Mucosa of descending colon (tissue), 3 donors: Measurements from ENCODE around the gene FKBP8. TPM values are rescaled to one million over a fixed set of nuclear protein-coding genes. Genes with fewer than 3 reads are reported as not detected.
A peak's percentile ranks its signal among the peaks of the same experiment; 100 is the strongest.

Experiments used
- ATAC-seq: fragments of 200-7000 bp; cut with Tn5 transposase; one replicate; pipeline ENCODE4 v1.9.1; 2020; ENCODE audit warnings: mild to moderate bottlenecking, moderate library complexity
- DNase-seq, 3 donors: peaks; one replicate each; pipeline ENCODE4 v3.0.0-alpha.2; 2020
- H3K36me3 ChIP-seq: fragments of 200-600 bp; one replicate; pipeline ENCODE4 v1.8.0; 2021; ENCODE audit warnings: low read depth, mild to moderate bottlenecking
- H3K4me1 ChIP-seq: fragments of 200-600 bp; one replicate; pipeline ENCODE4 v1.8.0; 2021; ENCODE audit warnings: low read depth, mild to moderate bottlenecking
- H3K4me3 ChIP-seq: fragments of 200-600 bp; one replicate; pipeline ENCODE4 v1.8.0; 2021; ENCODE audit warnings: mild to moderate bottlenecking
- H3K9me3 ChIP-seq: fragments of 200-600 bp; one replicate; pipeline ENCODE4 v1.8.0; 2021; ENCODE audit warnings: mild to moderate bottlenecking
- intact Hi-C, 2 donors: fragments of 100-400 bp; cut with DNase I in 1 of 2; cut with micrococcal nuclease in 1 of 2; formaldehyde crosslinking; loops; one replicate each; pipeline versions ENCODE4 v1.11.0 to v1.11.1; 2022; cut with DNase I, micrococcal nuclease
- total RNA-seq, 3 donors: library from RNA; stranded (reverse); fragmentation: NEBNext Ultra II Directional in 2 of 3; extraction: Animal tissue kit (Norgen Biotek cat#: 25700) in 2 of 3; gene quantifications; one replicate each; pipeline versions ENCODE4 v1.2.1 to v1.2.4, GENCODE V29; 2021 to 2023
- TF ChIP-seq, protein P1 (sequence below): fragments of 200-600 bp; IDR thresholded peaks from one replicate; pipeline ENCODE4 v1.8.0; 2022; ENCODE audit warnings: antibody characterized with exemption, mild to moderate bottlenecking
- donor health status: DM: no; HTN: no; CAD: no; lungs with moderate emphysema.
- donor health status: DM: no; HTN: no; CAD: no.
- donor health status: DM: no; HTN: yes; CAD: no.

FKBP8 gene
- total RNA-seq, 3 donors from 2014 or later, result 152 to 256 (median 162) TPM

DNA sequence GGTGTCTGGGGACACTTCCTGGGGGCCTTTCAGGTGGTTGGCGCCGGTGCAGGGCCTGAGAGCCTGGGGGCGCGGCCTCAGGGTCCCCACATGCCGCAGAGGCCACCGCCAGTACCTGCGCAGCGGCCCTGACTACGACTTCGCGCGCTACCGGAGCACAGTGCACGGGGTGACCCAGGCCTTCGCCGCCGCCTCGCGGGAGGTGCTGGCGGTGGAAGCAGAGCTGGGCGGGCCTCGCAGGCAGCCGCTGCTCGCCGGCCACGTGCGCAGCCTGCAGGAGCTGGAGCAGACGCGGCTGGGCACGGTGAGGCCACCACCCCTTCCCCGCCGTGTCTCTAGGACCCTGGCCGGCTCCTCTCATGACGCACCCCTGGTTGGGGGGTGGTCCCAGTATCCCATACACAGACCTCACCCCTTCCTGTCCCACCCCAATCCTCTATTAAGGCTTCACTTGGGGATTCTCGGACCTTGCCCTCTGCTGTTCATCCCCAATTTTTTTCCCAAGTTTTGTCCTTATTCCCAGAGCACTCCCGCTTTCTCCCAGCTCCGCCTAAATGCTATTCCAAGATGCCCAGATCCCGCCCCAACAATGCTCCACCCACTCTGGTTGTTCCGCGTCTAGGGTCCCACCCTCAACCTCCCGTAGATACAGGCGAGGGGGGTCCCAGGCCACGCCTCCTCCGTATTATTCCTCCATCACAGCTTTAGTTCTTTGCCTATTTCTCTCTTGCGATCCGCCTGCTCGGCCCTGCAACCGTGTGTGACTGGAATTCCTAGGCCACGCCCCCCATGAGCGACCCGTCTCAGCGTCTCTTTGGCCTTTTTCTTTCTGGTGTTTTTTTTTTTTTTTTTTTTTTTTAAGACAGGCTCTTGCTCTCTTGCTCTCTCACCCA, 46.3 kb upstream of the FKBP8 start:
- intact Hi-C loops, result loop anchor here (5.0 to 10.0 kb wide), 2 partner anchors 255 to 258 kb away; no protein-coding TSS in a partner anchor
- peak; percentile 80 for ATAC-seq
- TF ChIP-seq, protein P1, sequence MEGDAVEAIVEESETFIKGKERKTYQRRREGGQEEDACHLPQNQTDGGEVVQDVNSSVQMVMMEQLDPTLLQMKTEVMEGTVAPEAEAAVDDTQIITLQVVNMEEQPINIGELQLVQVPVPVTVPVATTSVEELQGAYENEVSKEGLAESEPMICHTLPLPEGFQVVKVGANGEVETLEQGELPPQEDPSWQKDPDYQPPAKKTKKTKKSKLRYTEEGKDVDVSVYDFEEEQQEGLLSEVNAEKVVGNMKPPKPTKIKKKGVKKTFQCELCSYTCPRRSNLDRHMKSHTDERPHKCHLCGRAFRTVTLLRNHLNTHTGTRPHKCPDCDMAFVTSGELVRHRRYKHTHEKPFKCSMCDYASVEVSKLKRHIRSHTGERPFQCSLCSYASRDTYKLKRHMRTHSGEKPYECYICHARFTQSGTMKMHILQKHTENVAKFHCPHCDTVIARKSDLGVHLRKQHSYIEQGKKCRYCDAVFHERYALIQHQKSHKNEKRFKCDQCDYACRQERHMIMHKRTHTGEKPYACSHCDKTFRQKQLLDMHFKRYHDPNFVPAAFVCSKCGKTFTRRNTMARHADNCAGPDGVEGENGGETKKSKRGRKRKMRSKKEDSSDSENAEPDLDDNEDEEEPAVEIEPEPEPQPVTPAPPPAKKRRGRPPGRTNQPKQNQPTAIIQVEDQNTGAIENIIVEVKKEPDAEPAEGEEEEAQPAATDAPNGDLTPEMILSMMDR, result peak; percentile 36
- H3K4me1 ChIP-seq, result peaks cover 17% of the 10 kb centered on the region
- H3K4me3 ChIP-seq, result peak overlapping the region; percentile 70
- peak; percentile 74 to 86 (median 86) for DNase-seq
- no peaks in the 10 kb centered on the region for H3K36me3 ChIP-seq
- no peaks in the 10 kb centered on the region for H3K9me3 ChIP-seq

DNA sequence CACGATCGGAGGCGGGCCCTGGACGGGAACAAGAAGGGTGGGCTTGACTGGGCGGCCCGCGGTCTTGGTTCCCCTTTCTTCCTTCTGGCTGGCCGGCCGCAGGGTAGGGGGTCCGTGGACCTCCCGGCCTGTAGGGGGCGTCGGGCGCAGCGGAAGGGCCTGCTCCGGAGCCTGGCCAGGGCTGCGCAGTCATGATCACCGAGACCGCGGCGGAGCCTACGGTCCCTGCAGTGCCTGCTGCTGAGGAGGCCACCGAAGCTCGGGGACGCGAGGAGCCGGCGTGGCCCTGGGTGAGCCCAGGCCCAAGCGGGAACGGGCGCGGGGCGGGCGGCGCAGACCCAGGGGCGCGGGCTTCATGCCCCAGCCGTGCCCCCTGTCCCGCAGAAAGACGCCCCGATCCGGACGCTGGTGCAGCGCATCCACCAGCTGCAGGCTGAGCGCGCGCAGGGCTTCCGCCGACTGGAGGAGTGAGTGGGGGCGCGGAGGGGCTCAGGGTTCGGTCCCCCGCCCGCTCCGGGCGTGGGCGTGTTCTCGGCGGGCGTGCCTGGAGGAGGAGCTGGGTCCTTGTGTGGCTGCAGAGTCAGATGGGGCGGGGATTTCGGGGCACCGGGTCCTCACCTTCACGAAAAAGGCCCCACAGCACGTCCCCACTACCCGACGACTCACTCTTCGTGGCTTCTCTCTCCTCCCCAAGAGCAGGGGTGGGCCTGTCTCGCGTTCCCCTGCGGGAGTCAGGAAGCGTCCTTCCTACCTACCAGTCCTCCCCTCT, 45.4 kb upstream of the FKBP8 start, which contains the start of gene REX1BD:
Gene REX1BD (plus strand): TSS at position 188 of the 769 bp plus-strand sequence. CDS start 4 bp downstream, at position 192.
- Histone ChIP-seq H3K36me3 (no peaks in the 10 kb centered on the region), H3K4me1 (peaks cover 12% of the 10 kb centered on the region), H3K9me3 (no peaks in the 10 kb centered on the region), H3K4me3 (peak within 1 kb of the TSS; percentile 70)
- intact Hi-C loops, result no loop called here
- TF ChIP-seq, protein P1, result peak; percentile 84
- DNase-seq (peak; percentile 84 to 91 (median 89)), ATAC-seq (peak; percentile 93)

- ATAC-seq (no peak), DNase-seq (peak in 1 of 3 donors; percentile 21)
- intact Hi-C loops, result no loop called here
- TF ChIP-seq, protein P1, result no peak
- Histone ChIP-seq H3K4me3 (no peak overlapping the region), H3K9me3 (no peaks in the 10 kb centered on the region), H3K36me3 (no peaks in the 10 kb centered on the region), H3K4me1 (peaks cover 12% of the 10 kb centered on the region)
These were observed 44.7 kb upstream of the FKBP8 start for GRCh38 chr19:18587962-18588610.

DNA sequence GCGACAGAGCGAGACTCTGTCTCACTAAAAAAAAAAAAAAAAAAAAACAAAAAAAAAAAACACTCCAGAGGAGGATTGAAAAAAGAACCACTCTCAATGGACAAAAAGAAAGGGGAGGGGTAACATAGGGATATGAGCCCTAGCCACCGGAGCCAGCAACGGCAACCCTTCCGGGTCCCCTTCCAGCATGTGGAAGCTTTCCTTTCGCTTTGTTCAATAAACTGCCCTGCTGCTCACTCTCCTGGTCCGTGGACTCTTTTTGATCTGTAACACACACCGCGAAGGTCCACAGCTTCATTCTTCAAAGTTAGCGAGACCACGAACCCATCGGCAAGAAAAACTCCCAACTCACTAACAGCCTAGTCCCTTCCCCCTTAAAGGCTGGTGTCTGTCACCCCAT, 44.2 kb upstream of the FKBP8 start:
- intact Hi-C loops, result no loop called here
- peaks cover 12% of the 10 kb centered on the region for H3K4me1 ChIP-seq

GRCh38 chr19:18586306-18586705, 42.9 kb upstream of the FKBP8 start:
- no peak overlapping the region for H3K4me3 ChIP-seq
- intact Hi-C loops, result no loop called here
- H3K9me3 ChIP-seq, result no peaks in the 10 kb centered on the region
- DNase-seq, result no peak
- H3K36me3 ChIP-seq, result no peaks in the 10 kb centered on the region
- peaks cover 12% of the 10 kb centered on the region for H3K4me1 ChIP-seq
- no peak for ATAC-seq
- TF ChIP-seq, protein P1, result no peak

More for the DNA sequence above, 44.2 kb upstream of the FKBP8 start:
- TF ChIP-seq, protein P1, result no peak
- no peak for ATAC-seq
- Histone ChIP-seq H3K9me3 (no peaks in the 10 kb centered on the region), H3K4me3 (no peak overlapping the region), H3K36me3 (no peaks in the 10 kb centered on the region)
- peak in 1 of 3 donors; percentile 43 for DNase-seq
